Measurements from ENCODE around the gene CNOT3. TPM values are rescaled to one million over a fixed set of nuclear protein-coding genes. Genes with fewer than 3 reads are reported as not detected.

The CNOT3 gene
- total and polyA plus RNA-seq, 2 of the 13 experiments (the other 11 are each of a cell fraction or from before 2014, with no cell fraction given), result 4.3 to 5.8 TPM

- TF ChIP-seq SOX13 (IDR thresholded peaks at IDR 0.05), result peak; percentile 21; the same call in 1 of the 2 replicates
- peak in 1 of 2 experiments; percentile 35; a peak in 1 of 4 replicates for TF ChIP-seq SOX13 (CRISPR knock-in tag; conservative IDR thresholded peaks at IDR 0.05 in 1 of 2, IDR thresholded peaks at IDR 0.05 in 1 of 2)
- TF ChIP-seq SIX4 (CRISPR knock-in tag; IDR thresholded peaks at IDR 0.05), result no peak
- peak; percentile 41; the same call in 1 of the 2 replicates for TF ChIP-seq RXRA (CRISPR knock-in tag; IDR thresholded peaks at IDR 0.05)
- TF ChIP-seq HNF4A (CRISPR knock-in tag; IDR thresholded peaks at IDR 0.05), result no peak
- TF ChIP-seq HNF1A (IDR thresholded peaks at IDR 0.05; ENCODE audit: low read depth), result no peak
- TF ChIP-seq HNF1A (CRISPR knock-in tag; IDR thresholded peaks at IDR 0.05; ENCODE audit: borderline replicate concordance), result 0 out of 2 replicates have a peak, but pooled peaks have one; percentile 36
- peak; percentile 61 for TF ChIP-seq AGO2 (optimal IDR thresholded peaks at IDR 0.05; ENCODE audit: low read depth, low read length)
- TF ChIP-seq ZNF44 (CRISPR knock-in tag; IDR thresholded peaks at IDR 0.05), result no peak
- peak; percentile 99 for TF ChIP-seq KDM1A (CRISPR knock-in tag; IDR thresholded peaks at IDR 0.05)
- TF ChIP-seq FOXK1 (CRISPR knock-in tag; IDR thresholded peaks at IDR 0.05; ENCODE audit: borderline replicate concordance, low read depth), result peak; percentile 85; the same call in 1 of the 2 replicates
- no peak for TF ChIP-seq TMF1 (CRISPR knock-in tag; IDR thresholded peaks at IDR 0.05; ENCODE audit: low read depth)
- peak; percentile 46; the same call in 1 of the 2 replicates for TF ChIP-seq ZMYM4 (CRISPR knock-in tag; IDR thresholded peaks at IDR 0.05)
- no peak for TF ChIP-seq ZNF337 (CRISPR knock-in tag; IDR thresholded peaks at IDR 0.05; ENCODE audit: borderline replicate concordance, low read depth)
- peak; percentile 74 for TF ChIP-seq ZNF761 (CRISPR knock-in tag; conservative IDR thresholded peaks at IDR 0.05)
- TF ChIP-seq NONO (IDR thresholded peaks at IDR 0.05), result no peak
- TF ChIP-seq NONO (CRISPR knock-in tag; conservative IDR thresholded peaks at IDR 0.05), result peak; percentile 85
- no peak for TF ChIP-seq ZNF777 (CRISPR knock-in tag; IDR thresholded peaks at IDR 0.05)
- no peak for TF ChIP-seq MLLT10 (CRISPR knock-in tag; IDR thresholded peaks at IDR 0.05)
- TF ChIP-seq ZNF547 (CRISPR knock-in tag; IDR thresholded peaks at IDR 0.05), result peak; percentile 68; the same call in 1 of the 2 replicates
- no peak; the same call in 1 of the 2 replicates for TF ChIP-seq HMG20B (CRISPR knock-in tag; conservative IDR thresholded peaks at IDR 0.05)
- TF ChIP-seq ZNF280B (CRISPR knock-in tag; IDR thresholded peaks at IDR 0.05; ENCODE audit: borderline replicate concordance), result peak; percentile 92
- no peak for TF ChIP-seq ZNF12 (CRISPR knock-in tag; IDR thresholded peaks at IDR 0.05)
- no peak for TF ChIP-seq ZNF207 (IDR thresholded peaks at IDR 0.05; ENCODE audit: borderline replicate concordance)
- TF ChIP-seq TBP (CRISPR knock-in tag; IDR thresholded peaks at IDR 0.05), result 0 out of 2 replicates have a peak, but pooled peaks have one; percentile 61
- TF ChIP-seq ZNF614 (CRISPR knock-in tag; IDR thresholded peaks at IDR 0.05; ENCODE audit: borderline replicate concordance), result peak; percentile 34; the same call in 1 of the 2 replicates
- TF ChIP-seq POLR2A (IDR thresholded peaks at IDR 0.05; ENCODE audit: insufficient read depth in 1 of 2, low read depth in 2 of 2, low read length in 2 of 2), result peak; percentile 44 to 87; a peak in 3 of 4 replicates
- TF ChIP-seq MAFF (IDR thresholded peaks at IDR 0.05; ENCODE audit: low read depth, low read length), result no peak
Measured at GRCh38 chr19:54102421-54103169, 35.0 kb upstream of the CNOT3 start, which contains the start of gene NDUFA3 (continued).

Measured in HepG2 (cell line).